ENCODE results near the gene DGKB. TPM values are rescaled to one million over a fixed set of nuclear protein-coding genes. Genes with fewer than 3 reads are reported as not detected.

Gene DGKB
- total RNA-seq, 4 donors from 2014 or later = 0.40 to 3.8 (median 0.82) TPM; not detected in 1

- in situ Hi-C loops (cut with MboI; ENCODE audit: low pct_ligation_motif_present in 1 of 4, low pct_unique_long_range_greater_than_20kb in 1 of 4, low sequenced_read_pairs in 3 of 4) (no loop called here), intact Hi-C loops (cut with DNase I; ENCODE audit: low total_unique reads) (no loop called here)
- Histone ChIP-seq H3K9me3 (no peaks in the 10 kb centered on the region), H3K4me3 (no peak overlapping the region), H3K4me1 (no peaks in the 10 kb centered on the region), H3K36me3 (no peaks in the 10 kb centered on the region), H3K27me3 (no peaks in the 10 kb centered on the region), H3K27ac (no peak overlapping the region)
- no peak for DNase-seq
- TF ChIP-seq EP300 (IDR thresholded peaks at IDR 0.05; ENCODE audit: low read depth) (no peak), POLR2A (IDR thresholded peaks at IDR 0.05) (no peak), POLR2AphosphoS5 (IDR thresholded peaks at IDR 0.05) (no peak)
- TF ChIP-seq, protein P1, sequence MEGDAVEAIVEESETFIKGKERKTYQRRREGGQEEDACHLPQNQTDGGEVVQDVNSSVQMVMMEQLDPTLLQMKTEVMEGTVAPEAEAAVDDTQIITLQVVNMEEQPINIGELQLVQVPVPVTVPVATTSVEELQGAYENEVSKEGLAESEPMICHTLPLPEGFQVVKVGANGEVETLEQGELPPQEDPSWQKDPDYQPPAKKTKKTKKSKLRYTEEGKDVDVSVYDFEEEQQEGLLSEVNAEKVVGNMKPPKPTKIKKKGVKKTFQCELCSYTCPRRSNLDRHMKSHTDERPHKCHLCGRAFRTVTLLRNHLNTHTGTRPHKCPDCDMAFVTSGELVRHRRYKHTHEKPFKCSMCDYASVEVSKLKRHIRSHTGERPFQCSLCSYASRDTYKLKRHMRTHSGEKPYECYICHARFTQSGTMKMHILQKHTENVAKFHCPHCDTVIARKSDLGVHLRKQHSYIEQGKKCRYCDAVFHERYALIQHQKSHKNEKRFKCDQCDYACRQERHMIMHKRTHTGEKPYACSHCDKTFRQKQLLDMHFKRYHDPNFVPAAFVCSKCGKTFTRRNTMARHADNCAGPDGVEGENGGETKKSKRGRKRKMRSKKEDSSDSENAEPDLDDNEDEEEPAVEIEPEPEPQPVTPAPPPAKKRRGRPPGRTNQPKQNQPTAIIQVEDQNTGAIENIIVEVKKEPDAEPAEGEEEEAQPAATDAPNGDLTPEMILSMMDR (IDR thresholded peaks at IDR 0.05) = no peak
Observed at GRCh38 chr7:14622559-14622958, 280.0 kb downstream of the DGKB start.

DNA sequence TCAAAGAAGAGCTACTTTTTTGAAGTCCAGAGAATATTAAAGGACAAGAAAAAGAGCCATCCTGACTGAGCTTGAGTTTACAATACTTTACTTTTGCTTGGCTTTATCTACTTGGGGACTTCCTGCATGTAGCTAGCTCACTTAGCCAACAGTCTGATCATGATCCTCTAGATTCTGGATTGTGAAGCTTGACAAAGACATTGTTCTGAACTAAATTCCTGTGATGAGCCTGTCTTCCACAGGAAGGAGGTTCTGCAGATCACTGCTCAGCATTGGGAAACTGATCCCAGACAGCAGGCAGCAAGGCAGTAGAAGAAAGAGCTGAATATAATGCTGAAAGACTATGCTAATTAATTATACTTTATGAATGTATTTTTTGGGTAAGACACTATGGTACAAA is 296.4 kb downstream of the DGKB start:
- in situ Hi-C loops (cut with MboI; ENCODE audit: low pct_ligation_motif_present in 1 of 4, low pct_unique_long_range_greater_than_20kb in 1 of 4, low sequenced_read_pairs in 3 of 4) (no loop called here), intact Hi-C loops (cut with DNase I; ENCODE audit: low total_unique reads) (no loop called here)
- no peak for DNase-seq
- H3K9me3 ChIP-seq = no peaks in the 10 kb centered on the region
- H3K27me3 ChIP-seq = no peaks in the 10 kb centered on the region
- no peaks in the 10 kb centered on the region for H3K4me1 ChIP-seq
- no peak overlapping the region for H3K4me3 ChIP-seq
- no peaks in the 10 kb centered on the region for H3K36me3 ChIP-seq
- H3K27ac ChIP-seq = no peak overlapping the region
- TF ChIP-seq, protein P1 (IDR thresholded peaks at IDR 0.05) = no peak
- TF ChIP-seq POLR2AphosphoS5 (IDR thresholded peaks at IDR 0.05) = no peak
- TF ChIP-seq EP300 (IDR thresholded peaks at IDR 0.05; ENCODE audit: low read depth) = no peak
- TF ChIP-seq POLR2A (IDR thresholded peaks at IDR 0.05) = no peak

- Histone ChIP-seq H3K4me3 (no peak overlapping the region), H3K27ac (no peak overlapping the region), H3K27me3 (no peaks in the 10 kb centered on the region), H3K4me1 (no peaks in the 10 kb centered on the region), H3K36me3 (no peaks in the 10 kb centered on the region), H3K9me3 (no peaks in the 10 kb centered on the region)
- intact Hi-C loops (cut with DNase I; ENCODE audit: low total_unique reads) (no loop called here), in situ Hi-C loops (cut with MboI; ENCODE audit: low pct_ligation_motif_present in 1 of 4, low pct_unique_long_range_greater_than_20kb in 1 of 4, low sequenced_read_pairs in 3 of 4) (no loop called here)
- TF ChIP-seq EP300 (IDR thresholded peaks at IDR 0.05; ENCODE audit: low read depth) (no peak), POLR2A (IDR thresholded peaks at IDR 0.05) (no peak), POLR2AphosphoS5 (IDR thresholded peaks at IDR 0.05) (no peak)
- TF ChIP-seq, protein P1 (IDR thresholded peaks at IDR 0.05) = no peak
- WGBS, 2 donors (ENCODE audit: low coverage in 1 of 2) = 67 to 88% methylated on average over 1 to 2 of the region's 2 CpGs
- no peak for DNase-seq
Observed at GRCh38 chr7:14604606-14605005, 297.9 kb downstream of the DGKB start.

DNA sequence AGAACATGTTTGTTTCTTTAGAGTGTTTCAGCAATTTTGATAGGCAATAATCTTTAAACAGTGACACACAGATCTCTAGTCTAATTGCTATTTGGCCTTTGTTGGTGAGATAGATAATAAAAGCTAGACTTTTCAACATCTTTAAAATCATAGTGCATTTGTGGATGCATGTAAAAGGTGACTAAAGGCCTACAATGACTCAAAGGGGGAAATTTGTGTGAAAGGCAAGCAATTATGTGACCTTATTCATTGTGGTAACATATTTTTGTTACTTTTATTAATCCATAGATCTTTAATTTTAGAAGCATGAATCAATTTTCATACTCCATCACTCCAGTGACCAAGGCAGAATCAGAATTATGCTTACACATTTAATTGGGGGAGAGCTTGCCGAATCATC is 299.7 kb downstream of the DGKB start:
- H3K36me3 ChIP-seq = no peaks in the 10 kb centered on the region
- DNase-seq = no peak
- 82 to 90% methylated on average over 1 of the region's 1 CpG for WGBS, 2 donors (ENCODE audit: low coverage in 1 of 2)
- no peak for TF ChIP-seq POLR2AphosphoS5 (IDR thresholded peaks at IDR 0.05)
- H3K27me3 ChIP-seq = no peaks in the 10 kb centered on the region
- H3K27ac ChIP-seq = no peak overlapping the region
- H3K9me3 ChIP-seq = no peaks in the 10 kb centered on the region
- H3K4me3 ChIP-seq = no peak overlapping the region
- intact Hi-C loops (cut with DNase I; ENCODE audit: low total_unique reads) (no loop called here), in situ Hi-C loops (cut with MboI; ENCODE audit: low pct_ligation_motif_present in 1 of 4, low pct_unique_long_range_greater_than_20kb in 1 of 4, low sequenced_read_pairs in 3 of 4) (no loop called here)
- no peaks in the 10 kb centered on the region for H3K4me1 ChIP-seq

DNA sequence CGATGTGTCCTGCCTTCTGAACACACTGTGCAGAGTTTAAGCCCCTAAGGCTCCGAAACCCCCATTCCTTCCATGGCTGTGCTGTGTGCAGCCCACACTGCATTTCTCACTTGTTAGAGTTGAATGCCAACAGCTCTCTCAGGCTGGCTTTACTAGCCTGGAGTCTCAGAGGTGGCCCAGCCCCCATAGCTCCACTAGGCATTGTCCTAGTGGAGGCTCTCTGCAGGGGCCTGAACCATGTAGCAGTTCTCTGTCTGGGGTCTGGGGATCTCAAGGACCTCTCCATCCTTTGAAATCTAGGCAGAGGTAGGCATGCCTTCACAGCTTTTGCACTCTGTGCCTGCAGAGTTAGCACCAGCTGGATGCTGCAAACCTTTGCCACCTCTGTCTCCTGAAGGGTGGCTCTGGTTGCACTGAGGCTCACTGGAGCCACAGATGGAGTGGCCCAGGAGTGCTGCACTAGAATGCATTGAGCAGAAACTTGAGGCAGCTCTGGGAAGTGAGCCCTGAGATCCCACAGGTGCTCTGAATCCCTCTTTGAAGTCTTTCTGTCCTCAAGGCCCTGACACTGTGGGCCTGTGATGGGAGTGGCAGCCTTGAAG is 301.7 kb downstream of the DGKB start:
- intact Hi-C loops (cut with DNase I; ENCODE audit: low total_unique reads) (no loop called here), in situ Hi-C loops (cut with MboI; ENCODE audit: low pct_ligation_motif_present in 1 of 4, low pct_unique_long_range_greater_than_20kb in 1 of 4, low sequenced_read_pairs in 3 of 4) (no loop called here)
- TF ChIP-seq POLR2A (IDR thresholded peaks at IDR 0.05) (no peak), POLR2AphosphoS5 (IDR thresholded peaks at IDR 0.05) (no peak), EP300 (IDR thresholded peaks at IDR 0.05; ENCODE audit: low read depth) (no peak)
- TF ChIP-seq, protein P1 (IDR thresholded peaks at IDR 0.05) = no peak
- H3K36me3 ChIP-seq = no peaks in the 10 kb centered on the region
- H3K9me3 ChIP-seq = no peaks in the 10 kb centered on the region
- H3K4me1 ChIP-seq = no peaks in the 10 kb centered on the region
- no peaks in the 10 kb centered on the region for H3K27me3 ChIP-seq
- H3K4me3 ChIP-seq = no peak overlapping the region
- WGBS, 2 donors (ENCODE audit: low coverage in 1 of 2) = 57 to 73% methylated on average over 1 to 2 of the region's 2 CpGs
- no peak overlapping the region for H3K27ac ChIP-seq
- DNase-seq = no peak
